H54 (cell line): ENCODE measurements around the gene GABBR2.

ENCODE experiments used
- DNase-seq: peaks from one replicate; pipeline ENCODE4 v3.0.0; 2011; ENCODE audit warnings: low spot score, mixed read lengths; ENCODE audit not compliant: insufficient read length
- FAIRE-seq: peaks from 3 replicates; lab custom pipeline; 2011; peaks lifted over from hg19 to GRCh38; lab: Jason Lieb, UNC
- POLR2A ChIP-seq: IDR thresholded peaks from 2 replicates; pipeline ENCODE4 v1.6.1; 2011; ENCODE audit warnings: low read depth, mild to moderate bottlenecking, low read length

GABBR2 gene

DNA sequence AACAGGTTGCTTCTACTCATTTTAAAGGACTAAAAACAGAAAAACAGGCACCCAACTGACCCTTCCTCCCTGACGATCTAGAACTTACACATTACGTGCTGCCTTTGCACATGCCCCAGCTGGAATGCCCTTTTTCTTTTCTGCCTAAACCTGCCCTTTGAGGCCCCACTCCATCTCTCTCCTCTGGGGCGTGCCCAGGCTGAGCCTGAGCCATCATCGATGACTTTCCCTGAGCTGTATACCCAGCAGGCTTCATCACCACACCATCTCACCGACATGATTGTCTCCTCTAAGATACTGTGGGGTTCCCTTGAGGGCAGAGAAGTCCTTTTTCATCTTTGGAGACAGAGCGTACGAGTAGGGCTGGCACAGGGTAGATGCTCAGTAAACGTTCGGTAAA is 24.1 kb upstream of the GABBR2 start:
- DNase-seq (no peak), FAIRE-seq (no peak)
- TF ChIP-seq POLR2A: no peak

DNA sequence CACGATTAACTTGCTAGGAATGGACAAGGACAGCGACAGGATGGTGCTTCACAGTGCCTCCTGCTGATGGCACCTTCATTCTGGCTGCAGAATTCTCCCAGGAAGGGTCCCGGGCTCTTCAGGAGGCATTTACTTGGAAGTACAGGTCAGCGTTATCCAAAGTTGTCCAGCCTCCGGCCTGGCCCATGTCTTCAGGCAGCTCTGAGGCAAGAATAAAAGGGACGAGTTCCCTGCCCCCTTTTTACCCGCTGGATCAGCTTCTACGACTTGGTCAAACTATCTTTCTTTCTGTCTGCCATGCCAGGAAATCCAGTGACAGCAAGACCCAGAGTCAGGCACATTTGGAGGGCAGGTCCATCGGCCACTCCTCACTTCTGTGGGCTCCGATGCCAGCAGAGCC is 23.4 kb upstream of the GABBR2 start:
- FAIRE-seq: no peak
- no peak for TF ChIP-seq POLR2A

DNA sequence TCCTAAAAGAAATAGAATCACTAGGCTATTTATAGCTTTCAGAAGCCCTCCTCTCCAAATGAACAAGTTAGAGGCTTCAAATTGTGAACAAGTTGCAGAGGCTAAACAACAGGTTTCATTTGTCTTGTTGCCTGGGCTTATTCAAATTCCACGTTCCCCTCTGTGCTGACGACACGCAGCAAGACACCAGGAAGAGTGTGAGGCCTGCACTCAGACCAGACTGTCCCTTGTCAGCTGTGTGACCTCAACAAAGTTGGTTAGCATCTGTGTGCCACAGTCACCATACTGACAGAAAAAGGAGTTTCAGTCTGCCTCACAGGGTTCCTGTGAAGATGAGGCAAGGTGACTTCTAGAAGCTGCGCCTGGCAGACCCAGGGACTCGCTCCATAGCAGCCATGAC is 22.1 kb upstream of the GABBR2 start:
- DNase-seq (no peak), FAIRE-seq (no peak)
- no peak for TF ChIP-seq POLR2A

More for the DNA sequence above, 23.4 kb upstream of the GABBR2 start:
- no peak for DNase-seq

DNA sequence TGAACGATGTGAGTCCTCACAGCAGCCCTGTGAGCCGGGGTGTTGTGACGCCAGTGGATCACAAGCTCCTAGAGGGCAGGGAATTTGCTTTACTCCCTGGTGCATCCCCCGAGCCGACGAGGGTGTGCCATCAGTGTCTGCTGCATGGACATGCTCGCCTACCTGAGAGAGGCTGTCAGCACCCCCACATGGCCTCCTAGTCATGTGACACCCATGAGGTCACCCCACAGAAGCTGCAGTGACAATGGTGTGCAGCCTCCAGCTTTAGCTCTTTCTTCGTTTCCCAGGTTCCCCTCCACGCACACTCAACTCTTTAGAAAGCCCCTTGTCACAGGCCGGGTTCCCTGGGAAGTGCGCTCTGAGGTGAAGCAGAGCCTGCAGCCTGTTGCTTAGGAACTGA is 19.8 kb upstream of the GABBR2 start:
- DNase-seq (no peak), FAIRE-seq (no peak)
- TF ChIP-seq POLR2A: no peak

DNA sequence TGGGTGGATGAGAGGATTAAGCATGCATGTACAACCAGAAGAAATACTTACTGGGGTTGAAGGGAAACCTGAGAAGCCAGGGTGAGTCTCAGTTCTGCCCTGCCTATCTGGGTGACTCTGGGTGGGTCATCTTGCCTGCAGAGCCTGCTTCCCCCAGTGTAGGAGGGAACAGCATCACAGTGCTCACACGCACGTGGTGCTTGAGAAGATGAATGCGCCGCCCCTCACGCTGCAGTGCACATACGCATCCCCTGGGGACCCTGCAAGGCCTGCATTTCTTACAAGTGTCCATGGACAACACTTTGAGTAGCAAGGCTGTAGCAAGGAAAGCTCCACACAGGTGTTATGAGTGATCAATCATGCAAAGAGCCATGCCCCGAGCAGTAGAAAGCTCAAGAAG is 18.7 kb upstream of the GABBR2 start:
- FAIRE-seq: no peak
- no peak for TF ChIP-seq POLR2A
- no peak for DNase-seq

DNA sequence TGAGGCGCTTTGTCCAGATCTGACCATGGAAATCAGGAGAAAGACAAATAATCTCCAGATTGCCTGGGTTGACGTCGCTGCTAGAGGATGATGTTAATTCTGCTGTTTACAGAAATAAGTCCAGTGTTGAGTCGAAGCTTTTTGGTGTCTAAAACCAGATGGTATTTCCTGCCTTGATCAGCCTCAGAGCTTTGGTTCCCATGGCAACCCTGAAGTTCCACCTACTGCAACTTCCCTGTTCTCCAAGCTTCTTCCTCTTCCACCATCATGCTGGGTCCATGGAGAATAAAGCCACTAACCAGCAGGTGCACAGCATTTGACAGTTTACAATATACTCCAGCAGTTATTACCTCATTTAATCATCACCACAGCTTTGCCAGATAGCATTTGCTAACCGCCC is 18.0 kb upstream of the GABBR2 start:
- FAIRE-seq (no peak), DNase-seq (no peak)
- TF ChIP-seq POLR2A: no peak

DNA sequence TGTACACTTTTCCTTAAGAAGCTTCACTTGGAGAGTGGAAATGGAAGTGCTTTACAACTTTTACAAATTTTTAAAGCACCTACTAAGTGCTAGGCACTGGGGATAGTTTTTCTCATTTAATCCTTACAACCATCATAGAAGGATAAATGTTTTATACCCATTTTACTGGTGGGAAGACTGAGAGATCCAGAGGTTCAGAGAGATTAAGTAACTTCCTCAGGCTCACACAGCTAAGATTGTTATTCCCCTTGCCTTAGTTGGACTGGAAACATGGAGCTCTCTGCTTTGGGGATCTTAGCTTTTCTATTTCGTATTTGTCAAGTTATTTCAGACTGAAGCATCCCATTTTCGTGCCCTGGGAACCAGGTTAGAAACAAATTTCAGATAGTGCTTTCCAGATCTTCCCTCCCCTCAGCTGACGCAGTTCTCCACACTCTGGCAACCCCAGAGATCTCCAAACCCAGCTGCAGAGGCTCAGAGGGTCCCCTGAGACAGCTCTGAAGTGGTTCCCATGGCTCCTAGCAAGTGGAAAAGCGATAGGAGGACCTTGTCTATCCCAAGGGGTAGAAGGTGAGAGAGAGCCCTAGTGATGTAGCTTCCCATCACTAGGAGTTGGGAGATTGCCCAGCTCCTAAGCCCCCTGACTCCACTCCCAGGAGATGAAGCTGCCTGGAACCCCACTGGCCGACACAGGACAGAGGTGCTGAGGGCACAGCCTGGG is 16.2 kb upstream of the GABBR2 start:
- no peak for FAIRE-seq
- no peak for TF ChIP-seq POLR2A
- DNase-seq: no peak

DNA sequence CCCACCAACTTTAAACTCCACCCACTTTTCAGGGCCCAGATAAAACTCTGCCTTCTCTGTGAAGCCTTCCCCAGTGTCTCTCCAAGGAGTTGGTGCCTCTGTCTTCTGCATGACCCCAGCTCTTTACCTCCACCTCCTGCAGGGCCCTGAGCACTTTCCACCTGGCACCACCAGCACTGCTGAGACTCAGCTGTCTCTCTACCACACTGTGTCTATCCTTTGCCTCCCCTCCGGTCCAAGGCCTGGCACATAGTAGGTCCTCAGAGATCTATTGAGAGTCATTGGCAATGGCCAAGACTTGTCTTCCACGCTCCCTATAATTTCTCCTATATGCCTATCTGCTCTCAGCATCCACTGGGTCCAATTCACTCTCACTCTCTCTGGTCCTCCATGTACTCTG is 12.9 kb upstream of the GABBR2 start:
- FAIRE-seq: no peak
- no peak for TF ChIP-seq POLR2A
- DNase-seq: no peak

DNA sequence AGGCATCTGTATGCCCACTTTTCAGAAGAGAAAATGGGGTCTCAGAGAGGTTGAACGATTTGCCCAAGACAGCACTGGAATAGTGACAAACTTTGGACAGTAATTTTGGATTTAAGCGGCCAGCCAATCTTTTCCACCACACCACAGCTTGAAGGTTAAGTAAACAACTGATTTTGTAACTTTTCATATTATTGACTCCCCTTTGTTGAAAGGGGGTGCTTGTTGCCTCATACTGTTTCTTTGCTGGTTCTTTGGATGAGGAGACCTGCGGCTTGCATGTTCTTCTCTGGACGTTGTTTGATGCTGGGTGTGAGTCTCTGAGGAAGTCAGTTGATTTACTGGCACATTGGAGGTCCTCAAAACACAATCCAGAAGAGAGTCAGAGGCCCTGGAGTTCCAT is 11.7 kb upstream of the GABBR2 start:
- DNase-seq: no peak
- TF ChIP-seq POLR2A: no peak
- no peak for FAIRE-seq

DNA sequence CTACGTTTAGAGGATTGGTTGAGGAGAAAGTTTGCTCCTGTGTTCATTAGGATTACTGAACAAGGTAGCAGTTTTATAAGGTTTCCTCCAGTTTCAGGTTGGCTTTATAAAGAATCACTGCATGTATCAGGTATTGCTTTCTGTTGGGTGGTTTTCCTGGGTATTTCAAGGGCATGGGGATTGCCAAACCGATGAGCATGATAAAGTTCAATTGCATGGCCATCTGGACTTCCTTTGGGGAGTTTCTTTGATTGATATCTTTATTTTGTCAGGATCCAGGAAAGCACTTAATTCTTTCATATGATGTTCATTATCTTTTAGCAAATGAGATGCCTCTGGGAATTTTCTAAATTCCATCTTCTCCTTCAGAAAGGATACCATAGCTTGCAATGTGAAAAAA is 10.3 kb upstream of the GABBR2 start:
- no peak for FAIRE-seq
- DNase-seq: no peak
- no peak for TF ChIP-seq POLR2A

DNA sequence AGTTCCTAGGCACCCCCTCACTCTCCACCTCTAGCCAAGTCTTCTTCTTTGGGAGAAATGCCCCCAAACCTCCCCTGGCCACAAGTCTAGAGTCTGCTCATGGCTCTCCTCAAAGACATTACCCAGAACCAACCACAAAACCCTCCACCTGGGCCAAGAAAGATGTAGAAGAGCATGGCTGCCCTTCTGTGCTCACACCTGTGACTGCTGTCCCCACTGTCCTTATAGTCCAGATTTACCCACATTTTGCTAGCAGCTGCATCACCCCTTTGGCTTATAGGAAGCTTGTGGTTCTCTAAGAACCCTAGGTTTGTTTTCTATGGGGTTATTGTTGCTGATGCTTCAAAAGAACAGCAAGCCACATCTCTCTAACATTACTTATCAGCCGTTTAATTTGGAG is 6.1 kb upstream of the GABBR2 start:
- FAIRE-seq: no peak
- no peak for DNase-seq

DNA sequence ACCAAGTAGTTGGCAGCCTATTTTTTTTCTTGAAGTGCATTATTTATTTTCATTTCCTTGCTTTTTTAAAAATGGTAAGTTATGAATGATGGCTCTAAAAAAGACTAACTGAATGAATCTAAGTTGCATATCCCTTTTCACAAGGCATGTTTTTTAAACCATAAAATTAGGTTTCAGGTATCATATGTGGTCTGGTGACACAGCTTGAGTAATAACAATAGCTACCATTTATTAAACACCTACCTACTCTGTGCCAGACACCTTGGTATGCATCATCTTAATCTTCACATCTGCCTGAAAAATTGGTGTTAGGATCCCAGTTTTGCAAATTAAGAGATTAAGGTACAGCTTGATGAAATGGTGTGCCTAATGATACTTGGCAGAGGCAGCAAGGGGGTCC is 4.3 kb upstream of the GABBR2 start:
- FAIRE-seq: no peak
- no peak for DNase-seq
- TF ChIP-seq POLR2A: no peak

More for the DNA sequence above, 6.1 kb upstream of the GABBR2 start:
- TF ChIP-seq POLR2A: no peak

DNA sequence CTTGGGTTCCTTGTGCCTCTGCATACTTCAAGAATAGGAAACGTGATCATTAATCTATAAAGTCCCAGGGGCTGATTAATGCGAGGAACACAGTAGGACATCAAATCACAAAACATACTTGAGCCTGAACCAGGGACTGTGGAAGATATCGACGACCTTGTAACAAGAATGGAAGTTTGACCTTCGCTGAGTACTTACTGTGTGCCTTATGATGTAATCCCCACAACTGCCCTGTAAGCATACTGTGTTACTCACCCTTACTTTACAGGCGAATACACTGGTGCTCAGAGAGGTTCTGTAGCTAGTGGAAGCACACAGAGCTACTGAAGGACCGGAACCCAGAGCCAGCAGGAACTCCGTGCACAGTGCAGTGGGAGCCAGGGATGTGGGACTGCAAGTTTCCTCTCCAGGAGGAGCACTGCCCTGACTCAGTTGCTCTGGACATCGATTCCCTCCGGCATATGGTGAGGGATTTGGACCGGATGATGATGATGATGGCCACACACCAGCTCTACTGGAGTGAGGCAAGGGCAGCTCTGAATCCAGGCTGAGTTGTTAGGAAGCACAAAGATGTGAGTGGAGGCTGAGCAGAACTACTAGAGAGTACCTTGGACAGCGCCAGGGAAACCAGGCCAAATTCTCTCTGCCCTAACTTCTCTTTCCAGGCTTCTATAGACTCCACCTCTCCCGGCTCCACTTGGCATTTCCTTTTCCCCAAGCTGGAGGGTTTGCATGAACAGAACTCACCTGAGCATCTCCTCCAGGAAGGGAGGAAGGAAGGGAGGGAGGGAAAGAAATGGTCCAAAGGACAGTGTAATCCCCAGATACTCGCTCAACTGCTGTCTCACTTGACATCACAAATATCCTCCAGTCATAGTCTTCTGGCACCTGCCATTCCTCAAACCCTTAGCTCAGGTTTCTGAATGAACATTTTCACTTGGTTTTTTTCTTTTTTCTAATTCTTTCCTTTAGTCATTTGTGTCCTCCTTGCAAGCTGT is 1.5 kb upstream of the GABBR2 start:
- FAIRE-seq (no peak), DNase-seq (peak; percentile 64)
- TF ChIP-seq POLR2A: no peak
